ENCODE measurements around the gene YTHDC1.

Gene YTHDC1

GRCh38 chr4:68359508-68359907 lies 9.6 kb upstream of the YTHDC1 start:
- no peak for DNase-seq (ENCODE audit: low read depth in 2 of 2)

GRCh38 chr4:68358988-68359387 lies 9.1 kb upstream of the YTHDC1 start:
- no peak for DNase-seq (ENCODE audit: low read depth in 2 of 2)

- DNase-seq (ENCODE audit: low read depth in 2 of 2): no peak
Observed at GRCh38 chr4:68352791-68353190, 2.9 kb upstream of the YTHDC1 start.

GRCh38 chr4:68349279-68349648 lies 626 bp downstream of the YTHDC1 start:
- DNase-seq (ENCODE audit: low read depth in 2 of 2): no peak

- no peak for DNase-seq (ENCODE audit: low read depth in 2 of 2)
Observed at GRCh38 chr4:68348577-68348976, 1.3 kb downstream of the YTHDC1 start.

GRCh38 chr4:68347845-68348244 lies 2.0 kb downstream of the YTHDC1 start:
- DNase-seq (ENCODE audit: low read depth in 2 of 2): no peak

- DNase-seq (ENCODE audit: low read depth in 2 of 2): no peak
Observed at GRCh38 chr4:68346461-68346860, 3.4 kb downstream of the YTHDC1 start.

- DNase-seq (ENCODE audit: low read depth in 2 of 2): no peak
Observed at GRCh38 chr4:68344785-68345184, 5.1 kb downstream of the YTHDC1 start.

GRCh38 chr4:68344049-68344448 lies 5.8 kb downstream of the YTHDC1 start:
- no peak for DNase-seq (ENCODE audit: low read depth in 2 of 2)

GRCh38 chr4:68342134-68342533 lies 7.8 kb downstream of the YTHDC1 start:
- no peak for DNase-seq (ENCODE audit: low read depth in 2 of 2)

- DNase-seq (ENCODE audit: low read depth in 2 of 2): no peak
Observed at GRCh38 chr4:68338625-68339024, 11.3 kb downstream of the YTHDC1 start.

- DNase-seq (ENCODE audit: low read depth in 2 of 2): no peak
Observed at GRCh38 chr4:68337522-68337921, 12.4 kb downstream of the YTHDC1 start.

- DNase-seq (ENCODE audit: low read depth in 2 of 2): no peak
Observed at GRCh38 chr4:68337004-68337403, 12.9 kb downstream of the YTHDC1 start.

GRCh38 chr4:68336530-68336929 lies 13.4 kb downstream of the YTHDC1 start:
- no peak for DNase-seq (ENCODE audit: low read depth in 2 of 2)

- no peak for DNase-seq (ENCODE audit: low read depth in 2 of 2)
Observed at GRCh38 chr4:68326141-68326540, 23.7 kb downstream of the YTHDC1 start.

- DNase-seq (ENCODE audit: low read depth in 2 of 2): no peak
Observed at GRCh38 chr4:68324519-68325262, 25.2 kb downstream of the YTHDC1 start.

- no peak for DNase-seq (ENCODE audit: low read depth in 2 of 2)
Observed at GRCh38 chr4:68319040-68319439, 30.9 kb downstream of the YTHDC1 start.

GRCh38 chr4:68316193-68316969 lies 33.5 kb downstream of the YTHDC1 start:
- no peak for DNase-seq (ENCODE audit: low read depth in 2 of 2)

- no peak for DNase-seq (ENCODE audit: low read depth in 2 of 2)
Observed at GRCh38 chr4:68310651-68311247, 39.1 kb downstream of the YTHDC1 start.

GRCh38 chr4:68304731-68305130 lies 45.2 kb downstream of the YTHDC1 start:
- DNase-seq (ENCODE audit: low read depth in 2 of 2): no peak

GRCh38 chr4:68299492-68300457 lies 50.1 kb downstream of the YTHDC1 start:
- DNase-seq (ENCODE audit: low read depth in 2 of 2): no peak

- no peak for DNase-seq (ENCODE audit: low read depth in 2 of 2)
Observed at GRCh38 chr4:68297137-68297536, 52.8 kb downstream of the YTHDC1 start.

Data from stimulated activated CD8-positive, alpha-beta memory T cell treated with anti-CD3 and anti-CD28 coated beads, Interleukin-2, amount 100 ng/mL, for 48 hours (primary cell).